WTC11 (cell line): ENCODE results near the gene GAA.

Source experiments
- CREB1 ChIP-seq: sonication (generic); formaldehyde crosslinking; IDR thresholded peaks from 2 replicates; pipeline ENCODE4 v1.8.0; 2023; ENCODE audit warnings: mild to moderate bottlenecking, missing genetic modification reagents
- ETV6 ChIP-seq: sonication (generic); formaldehyde crosslinking; IDR thresholded peaks from 2 replicates; pipeline ENCODE4 v1.8.1; 2022; ENCODE audit warnings: mild to moderate bottlenecking, missing genetic modification reagents
- NFATC4 ChIP-seq: fragments of 250-450 bp; sonication (Bioruptor Pico); IDR thresholded peaks from 2 replicates; pipeline ENCODE4 v1.9.0; 2021; ENCODE audit warnings: mild to moderate bottlenecking
- SP1 ChIP-seq: sonication (generic); formaldehyde crosslinking; conservative IDR thresholded peaks from 2 replicates; pipeline ENCODE4 v1.8.1; 2022; ENCODE audit warnings: missing genetic modification reagents
- TEAD1 ChIP-seq: sonication (generic); formaldehyde crosslinking; IDR thresholded peaks from 2 replicates; pipeline ENCODE4 v1.8.0; 2022; ENCODE audit warnings: mild to moderate bottlenecking, missing genetic modification reagents
- ZBTB21 ChIP-seq: sonication (generic); formaldehyde crosslinking; IDR thresholded peaks from 2 replicates; pipeline ENCODE4 v1.8.1; 2023; ENCODE audit warnings: mild to moderate bottlenecking, missing genetic modification reagents, borderline replicate concordance
- TF ChIP-seq, protein P1 (sequence below): fragments of 200-600 bp; IDR thresholded peaks from 2 replicates; pipeline ENCODE4 v1.8.0; 2022; ENCODE audit warnings: antibody characterized with exemption
- TF ChIP-seq, protein P2 (sequence below): sonication (generic); formaldehyde crosslinking; IDR thresholded peaks from 2 replicates; pipeline ENCODE4 v1.8.0; 2022; ENCODE audit warnings: mild to moderate bottlenecking, missing genetic modification reagents
- TF ChIP-seq, protein P3 (sequence below): sonication (generic); formaldehyde crosslinking; IDR thresholded peaks from 2 replicates; pipeline ENCODE4 v1.8.0; 2022; ENCODE audit warnings: missing genetic modification reagents
- TF ChIP-seq, protein P4 (sequence below): sonication (generic); formaldehyde crosslinking; IDR thresholded peaks from 2 replicates; pipeline ENCODE4 v1.8.1; 2022; ENCODE audit warnings: low read depth, mild to moderate bottlenecking, moderate library complexity, missing genetic modification reagents, borderline replicate concordance
- TF ChIP-seq, protein P5 (sequence below): sonication (generic); formaldehyde crosslinking; IDR thresholded peaks from 2 replicates; pipeline ENCODE4 v1.8.1; 2022; ENCODE audit warnings: low read depth, missing genetic modification reagents, borderline replicate concordance

DNA sequence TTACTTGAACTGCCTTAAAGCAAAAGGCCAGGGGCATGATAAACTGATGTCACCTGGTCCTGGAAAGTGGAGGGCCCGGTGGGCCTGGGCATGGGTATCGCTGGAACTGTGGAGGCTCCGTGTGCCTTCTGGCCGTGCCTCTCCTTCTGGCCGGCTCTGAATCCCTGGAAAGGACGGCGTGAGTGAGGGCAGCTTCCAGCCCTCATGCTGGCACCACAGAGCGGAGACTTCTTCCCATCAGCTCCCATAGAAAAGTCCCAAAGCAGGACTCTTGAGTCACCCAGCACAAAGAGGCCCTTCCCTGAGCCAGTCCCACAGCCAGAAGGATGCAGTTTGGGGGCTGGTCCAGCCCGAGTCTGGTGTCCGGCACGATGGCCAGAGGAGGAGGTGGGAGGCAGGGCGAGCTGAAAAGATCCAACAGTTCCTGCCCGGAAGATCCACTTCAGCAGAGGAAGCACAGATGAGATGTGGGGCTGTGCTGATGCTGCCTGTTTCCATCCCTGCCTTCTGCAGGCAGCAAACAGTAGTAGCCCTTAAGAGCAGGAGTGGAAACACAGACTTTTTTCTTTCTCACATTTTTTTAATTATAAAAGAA lies 7.8 kb downstream of the GAA start:
- no peak for TF ChIP-seq NFATC4 (CRISPR knock-in tag)
- TF ChIP-seq ZBTB21 (CRISPR knock-in tag), result no peak
- no peak for TF ChIP-seq TEAD1 (CRISPR knock-in tag)
- TF ChIP-seq, protein P1, sequence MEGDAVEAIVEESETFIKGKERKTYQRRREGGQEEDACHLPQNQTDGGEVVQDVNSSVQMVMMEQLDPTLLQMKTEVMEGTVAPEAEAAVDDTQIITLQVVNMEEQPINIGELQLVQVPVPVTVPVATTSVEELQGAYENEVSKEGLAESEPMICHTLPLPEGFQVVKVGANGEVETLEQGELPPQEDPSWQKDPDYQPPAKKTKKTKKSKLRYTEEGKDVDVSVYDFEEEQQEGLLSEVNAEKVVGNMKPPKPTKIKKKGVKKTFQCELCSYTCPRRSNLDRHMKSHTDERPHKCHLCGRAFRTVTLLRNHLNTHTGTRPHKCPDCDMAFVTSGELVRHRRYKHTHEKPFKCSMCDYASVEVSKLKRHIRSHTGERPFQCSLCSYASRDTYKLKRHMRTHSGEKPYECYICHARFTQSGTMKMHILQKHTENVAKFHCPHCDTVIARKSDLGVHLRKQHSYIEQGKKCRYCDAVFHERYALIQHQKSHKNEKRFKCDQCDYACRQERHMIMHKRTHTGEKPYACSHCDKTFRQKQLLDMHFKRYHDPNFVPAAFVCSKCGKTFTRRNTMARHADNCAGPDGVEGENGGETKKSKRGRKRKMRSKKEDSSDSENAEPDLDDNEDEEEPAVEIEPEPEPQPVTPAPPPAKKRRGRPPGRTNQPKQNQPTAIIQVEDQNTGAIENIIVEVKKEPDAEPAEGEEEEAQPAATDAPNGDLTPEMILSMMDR, result no peak
- TF ChIP-seq, protein P2, sequence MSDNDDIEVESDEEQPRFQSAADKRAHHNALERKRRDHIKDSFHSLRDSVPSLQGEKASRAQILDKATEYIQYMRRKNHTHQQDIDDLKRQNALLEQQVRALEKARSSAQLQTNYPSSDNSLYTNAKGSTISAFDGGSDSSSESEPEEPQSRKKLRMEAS (CRISPR knock-in tag), result no peak
- TF ChIP-seq, protein P3, sequence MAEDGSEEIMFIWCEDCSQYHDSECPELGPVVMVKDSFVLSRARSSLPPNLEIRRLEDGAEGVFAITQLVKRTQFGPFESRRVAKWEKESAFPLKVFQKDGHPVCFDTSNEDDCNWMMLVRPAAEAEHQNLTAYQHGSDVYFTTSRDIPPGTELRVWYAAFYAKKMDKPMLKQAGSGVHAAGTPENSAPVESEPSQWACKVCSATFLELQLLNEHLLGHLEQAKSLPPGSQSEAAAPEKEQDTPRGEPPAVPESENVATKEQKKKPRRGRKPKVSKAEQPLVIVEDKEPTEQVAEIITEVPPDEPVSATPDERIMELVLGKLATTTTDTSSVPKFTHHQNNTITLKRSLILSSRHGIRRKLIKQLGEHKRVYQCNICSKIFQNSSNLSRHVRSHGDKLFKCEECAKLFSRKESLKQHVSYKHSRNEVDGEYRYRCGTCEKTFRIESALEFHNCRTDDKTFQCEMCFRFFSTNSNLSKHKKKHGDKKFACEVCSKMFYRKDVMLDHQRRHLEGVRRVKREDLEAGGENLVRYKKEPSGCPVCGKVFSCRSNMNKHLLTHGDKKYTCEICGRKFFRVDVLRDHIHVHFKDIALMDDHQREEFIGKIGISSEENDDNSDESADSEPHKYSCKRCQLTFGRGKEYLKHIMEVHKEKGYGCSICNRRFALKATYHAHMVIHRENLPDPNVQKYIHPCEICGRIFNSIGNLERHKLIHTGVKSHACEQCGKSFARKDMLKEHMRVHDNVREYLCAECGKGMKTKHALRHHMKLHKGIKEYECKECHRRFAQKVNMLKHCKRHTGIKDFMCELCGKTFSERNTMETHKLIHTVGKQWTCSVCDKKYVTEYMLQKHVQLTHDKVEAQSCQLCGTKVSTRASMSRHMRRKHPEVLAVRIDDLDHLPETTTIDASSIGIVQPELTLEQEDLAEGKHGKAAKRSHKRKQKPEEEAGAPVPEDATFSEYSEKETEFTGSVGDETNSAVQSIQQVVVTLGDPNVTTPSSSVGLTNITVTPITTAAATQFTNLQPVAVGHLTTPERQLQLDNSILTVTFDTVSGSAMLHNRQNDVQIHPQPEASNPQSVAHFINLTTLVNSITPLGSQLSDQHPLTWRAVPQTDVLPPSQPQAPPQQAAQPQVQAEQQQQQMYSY, result no peak
- no peak for TF ChIP-seq CREB1 (CRISPR knock-in tag)
- TF ChIP-seq, protein P4, sequence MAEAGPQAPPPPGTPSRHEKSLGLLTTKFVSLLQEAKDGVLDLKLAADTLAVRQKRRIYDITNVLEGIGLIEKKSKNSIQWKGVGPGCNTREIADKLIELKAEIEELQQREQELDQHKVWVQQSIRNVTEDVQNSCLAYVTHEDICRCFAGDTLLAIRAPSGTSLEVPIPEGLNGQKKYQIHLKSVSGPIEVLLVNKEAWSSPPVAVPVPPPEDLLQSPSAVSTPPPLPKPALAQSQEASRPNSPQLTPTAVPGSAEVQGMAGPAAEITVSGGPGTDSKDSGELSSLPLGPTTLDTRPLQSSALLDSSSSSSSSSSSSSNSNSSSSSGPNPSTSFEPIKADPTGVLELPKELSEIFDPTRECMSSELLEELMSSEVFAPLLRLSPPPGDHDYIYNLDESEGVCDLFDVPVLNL (CRISPR knock-in tag), result no peak
- no peak for TF ChIP-seq ETV6 (CRISPR knock-in tag)
- TF ChIP-seq, protein P5, sequence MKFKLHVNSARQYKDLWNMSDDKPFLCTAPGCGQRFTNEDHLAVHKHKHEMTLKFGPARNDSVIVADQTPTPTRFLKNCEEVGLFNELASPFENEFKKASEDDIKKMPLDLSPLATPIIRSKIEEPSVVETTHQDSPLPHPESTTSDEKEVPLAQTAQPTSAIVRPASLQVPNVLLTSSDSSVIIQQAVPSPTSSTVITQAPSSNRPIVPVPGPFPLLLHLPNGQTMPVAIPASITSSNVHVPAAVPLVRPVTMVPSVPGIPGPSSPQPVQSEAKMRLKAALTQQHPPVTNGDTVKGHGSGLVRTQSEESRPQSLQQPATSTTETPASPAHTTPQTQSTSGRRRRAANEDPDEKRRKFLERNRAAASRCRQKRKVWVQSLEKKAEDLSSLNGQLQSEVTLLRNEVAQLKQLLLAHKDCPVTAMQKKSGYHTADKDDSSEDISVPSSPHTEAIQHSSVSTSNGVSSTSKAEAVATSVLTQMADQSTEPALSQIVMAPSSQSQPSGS (CRISPR knock-in tag), result no peak
- no peak for TF ChIP-seq SP1 (CRISPR knock-in tag)
